GM19035 (cell line): ENCODE results near the gene ZNF655.
A peak's percentile ranks its signal among the peaks of the same experiment; 100 is the strongest.

ENCODE experiments used
- ATAC-seq: cut with Tn5 transposase; IDR thresholded peaks from one replicate; pipeline ENCODE4 v1.9.1; 2021; ENCODE audit not compliant: unreplicated experiment

The ZNF655 gene

GRCh38 chr7:99601656-99602310 lies 43.3 kb downstream of the ZNF655 start:
- no peak for ATAC-seq

- no peak for ATAC-seq
These were observed 47.1 kb downstream of the ZNF655 start for GRCh38 chr7:99605527-99605926.

GRCh38 chr7:99606531-99606930 lies 48.1 kb downstream of the ZNF655 start:
- ATAC-seq = no peak

GRCh38 chr7:99607548-99607947 lies 49.1 kb downstream of the ZNF655 start:
- ATAC-seq = no peak

GRCh38 chr7:99614495-99614894 lies 56.1 kb downstream of the ZNF655 start:
- ATAC-seq = no peak

DNA sequence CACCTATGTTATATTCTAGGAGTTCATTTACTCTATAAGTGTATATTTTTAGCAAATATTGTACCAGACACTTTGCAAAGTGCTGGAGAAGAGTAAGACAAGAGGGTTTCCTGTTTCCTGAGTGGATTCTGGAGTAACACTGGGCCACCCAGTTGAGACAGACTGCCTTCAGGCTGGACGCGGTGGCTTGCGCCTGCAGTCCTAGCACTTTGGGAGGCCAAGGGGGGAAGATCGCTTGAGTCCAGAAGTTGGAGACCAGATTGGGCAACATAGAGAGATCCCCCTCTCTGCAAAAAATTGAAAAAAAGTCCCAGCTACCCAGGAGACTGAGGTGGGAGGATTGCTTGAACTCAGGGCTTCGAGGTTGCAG lies 57.5 kb downstream of the ZNF655 start:
- ATAC-seq = no peak

GRCh38 chr7:99616359-99617191 lies 58.1 kb downstream of the ZNF655 start, which contains the start of gene ZSCAN25:
ZSCAN25 (plus strand) TSS chr7:99616946; CDS start chr7:99619607, 2,661 bp downstream.
- ATAC-seq = peak; percentile 92

- ATAC-seq = peak; percentile 40
These were observed 58.8 kb downstream of the ZNF655 start for GRCh38 chr7:99617192-99617781.

- ATAC-seq = no peak
These were observed 60.3 kb downstream of the ZNF655 start for GRCh38 chr7:99618726-99619125.

DNA sequence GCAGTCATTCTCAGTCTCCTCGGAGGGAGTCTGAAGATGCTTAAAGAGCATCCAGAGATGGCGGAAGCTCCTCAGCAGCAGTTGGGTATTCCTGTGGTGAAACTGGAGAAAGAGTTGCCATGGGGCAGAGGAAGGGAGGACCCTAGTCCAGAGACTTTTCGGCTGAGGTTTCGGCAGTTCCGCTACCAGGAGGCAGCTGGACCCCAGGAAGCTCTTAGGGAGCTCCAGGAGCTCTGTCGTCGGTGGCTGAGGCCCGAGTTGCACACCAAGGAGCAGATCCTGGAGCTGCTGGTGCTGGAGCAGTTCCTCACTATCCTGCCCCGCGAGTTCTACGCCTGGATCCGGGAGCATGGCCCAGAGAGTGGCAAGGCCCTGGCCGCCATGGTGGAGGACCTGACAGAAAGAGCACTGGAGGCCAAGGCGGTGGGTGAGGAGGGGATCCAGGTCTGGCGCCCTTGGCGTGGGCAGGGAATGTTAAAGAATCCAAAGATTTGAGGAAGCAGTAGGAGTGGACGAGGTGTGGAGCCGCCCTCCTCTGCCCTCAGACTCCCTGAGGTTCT lies 61.2 kb downstream of the ZNF655 start:
- ATAC-seq = no peak

DNA sequence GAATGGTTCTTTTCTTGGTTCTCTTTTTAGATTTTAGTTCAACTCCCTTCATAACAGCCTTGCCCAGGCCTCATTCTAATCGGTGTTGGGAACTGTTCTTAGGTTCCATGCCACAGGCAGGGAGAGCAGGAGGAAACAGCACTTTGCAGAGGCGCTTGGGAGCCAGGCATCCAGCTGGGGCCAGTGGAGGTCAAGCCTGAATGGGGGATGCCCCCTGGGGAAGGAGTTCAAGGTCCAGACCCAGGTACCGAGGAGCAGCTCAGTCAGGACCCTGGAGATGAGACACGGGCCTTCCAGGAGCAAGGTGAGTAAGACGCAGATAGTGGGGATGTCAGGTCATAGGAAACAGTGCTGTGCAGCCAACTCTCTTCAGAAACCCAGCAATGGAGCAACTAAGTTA lies 62.8 kb downstream of the ZNF655 start:
- ATAC-seq = no peak

GRCh38 chr7:99622596-99622995 lies 64.2 kb downstream of the ZNF655 start:
- ATAC-seq = no peak

DNA sequence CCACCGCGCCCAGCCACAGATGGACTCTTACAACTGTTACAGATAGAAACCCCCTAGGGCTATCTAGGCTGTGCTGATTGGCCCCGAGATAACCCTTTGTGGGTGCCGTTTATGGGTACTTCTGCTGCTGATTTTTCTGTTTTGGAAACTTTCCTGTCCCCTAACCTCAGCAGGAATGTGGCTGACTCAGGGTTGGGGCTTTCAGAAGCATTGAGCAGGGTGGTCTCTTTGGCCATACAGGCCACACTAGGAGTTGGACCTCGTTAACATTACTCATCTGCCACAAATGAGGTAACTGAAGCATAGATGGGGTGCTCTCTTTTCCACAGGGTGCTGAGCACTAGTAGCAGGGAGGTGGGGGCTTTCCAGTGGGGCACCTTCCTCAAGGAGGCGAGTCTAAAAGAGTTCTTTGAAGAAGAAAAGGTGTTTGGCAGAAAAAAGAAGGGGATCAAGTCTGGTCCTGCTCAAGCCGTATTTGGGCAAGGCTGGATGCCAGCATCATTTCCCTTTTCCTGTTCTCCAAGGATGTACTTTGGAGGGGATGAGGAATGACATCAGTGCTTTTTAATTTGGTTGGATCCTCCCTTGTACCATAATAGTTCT lies 64.8 kb downstream of the ZNF655 start:
- no peak for ATAC-seq

- no peak for ATAC-seq
These were observed 65.4 kb downstream of the ZNF655 start for GRCh38 chr7:99623702-99624447.

- no peak for ATAC-seq
These were observed 66.0 kb downstream of the ZNF655 start for GRCh38 chr7:99624484-99624883.

DNA sequence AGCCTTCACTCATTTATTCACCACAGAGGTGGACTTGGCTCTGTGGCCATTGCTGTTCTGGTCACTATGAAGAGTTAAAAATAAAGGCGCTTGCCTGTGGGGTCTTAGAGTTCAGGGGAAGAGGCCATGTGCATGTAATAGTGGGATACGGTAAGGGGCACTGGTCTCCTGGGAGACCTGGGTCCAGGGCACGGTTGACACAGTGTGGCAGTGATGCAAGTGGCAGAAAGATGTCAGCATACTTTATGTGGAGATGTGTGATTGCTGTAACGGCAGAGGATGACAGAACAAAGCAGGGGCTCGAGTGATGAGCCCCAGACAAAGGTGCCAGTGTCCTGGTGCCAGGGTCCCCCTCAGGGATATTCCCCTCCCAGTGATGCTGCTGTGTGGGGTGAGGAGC lies 66.9 kb downstream of the ZNF655 start:
- no peak for ATAC-seq

- no peak for ATAC-seq
These were observed 67.5 kb downstream of the ZNF655 start for GRCh38 chr7:99625961-99626360.
